K562 (cell line): Measurements from ENCODE around the gene RAB26. TPM values are rescaled to one million over a fixed set of nuclear protein-coding genes. Genes with fewer than 3 reads are reported as not detected.

ENCODE experiments used
- BRF1 ChIP-seq: IDR thresholded peaks from 3 replicates; pipeline ENCODE4 v1.6.1; 2011; ENCODE audit warnings: borderline replicate concordance, mild to moderate bottlenecking; ENCODE audit not compliant: insufficient read length; ENCODE audit errors: extremely low read depth
- ELF4 ChIP-seq: fragments of 450-650 bp; formaldehyde crosslinking; IDR thresholded peaks from 2 replicates; pipeline ENCODE4 v1.4.0; 2022; ENCODE audit warnings: missing genetic modification characterization
- ETS2 ChIP-seq: IDR thresholded peaks from 2 replicates; pipeline ENCODE4 v1.6.1; 2016; ENCODE audit warnings: borderline replicate concordance, missing genetic modification characterization, mild to moderate bottlenecking, moderate library complexity, missing compliant biosample characterization; ENCODE audit not compliant: poor library complexity, severe bottlenecking
- NFXL1 ChIP-seq: fragments of 450-650 bp; formaldehyde crosslinking; IDR thresholded peaks from 2 replicates; pipeline ENCODE4 v1.4.0; 2021; ENCODE audit warnings: mild to moderate bottlenecking
- PCBP2 ChIP-seq: fragments of 200-400 bp; formaldehyde crosslinking; IDR thresholded peaks from 2 replicates; pipeline ENCODE4 v1.6.1; 2018; ENCODE audit warnings: low read length, low read depth, mild to moderate bottlenecking, moderate library complexity; ENCODE audit not compliant: poor library complexity, severe bottlenecking
- SMAD4 ChIP-seq: fragments of 250-450 bp; sonication (Bioruptor Pico); conservative IDR thresholded peaks from 2 replicates; pipeline ENCODE4 v1.8.0; 2021; ENCODE audit warnings: inconsistent platforms, mild to moderate bottlenecking, moderate library complexity
- SMARCB1 ChIP-seq: IDR thresholded peaks from 2 replicates; pipeline ENCODE4 v1.6.1; 2011; ENCODE audit warnings: improper control_type of control experiment, low read depth; ENCODE audit not compliant: insufficient read length
- SRSF9 ChIP-seq: fragments of 200-400 bp; formaldehyde crosslinking; IDR thresholded peaks from 2 replicates; pipeline ENCODE4 v1.6.1; 2017; ENCODE audit warnings: low read depth, low read length, borderline replicate concordance
- ZNF274 ChIP-seq: IDR thresholded peaks from 2 replicates; pipeline ENCODE4 v1.6.1; 2011; ENCODE audit warnings: low read depth, mild to moderate bottlenecking, low read length, moderate library complexity, borderline replicate concordance
- ZNF311 ChIP-seq: fragments of 250-450 bp; sonication (Bioruptor Pico); IDR thresholded peaks from 2 replicates; pipeline ENCODE4 v1.4.0; 2020; ENCODE audit warnings: mild to moderate bottlenecking, moderate library complexity
- ZNF75A ChIP-seq: fragments of 450-650 bp; formaldehyde crosslinking; IDR thresholded peaks from 2 replicates; pipeline ENCODE4 v1.4.0; 2020; ENCODE audit warnings: mild to moderate bottlenecking
- ZNF778 ChIP-seq: fragments of 450-650 bp; formaldehyde crosslinking; IDR thresholded peaks from 2 replicates; pipeline ENCODE4 v1.4.0; 2020; ENCODE audit warnings: mild to moderate bottlenecking, moderate library complexity
- polyA plus RNA-seq, 8 experiments: library from polyadenylated mRNA; depleted of rRNA in 4 of 8; stranded (reverse) in 5 of 8; unstranded in 3 of 8; fragments of >200 nt; fragmentation: Nextera tagmentation in 2 of 8; fragmentation: Illumina TruSeq in 1 of 8; extraction: Ambion mirVana in 2 of 8; extraction: Trizol in 1 of 8; gene quantifications; 2 replicates each; pipeline versions ENCODE4 v1.2.1 to v1.2.3, GENCODE V29; 2011 to 2014; ENCODE audit warnings: inconsistent platforms in 1 of 8, missing spikeins in 1 of 8
- total RNA-seq, 7 experiments: library from RNA; depleted of rRNA in 6 of 7; stranded (reverse); fragments of >200 nt in 6 of 7; fragmentation: Illumina TruSeq in 2 of 7; extraction: Trizol in 2 of 7; gene quantifications; 2 replicates each; pipeline versions ENCODE4 v1.2.1 to v1.2.3, GENCODE V29; 2011 to 2021; ENCODE audit warnings: low replicate concordance in 1 of 7
- TF ChIP-seq, protein P1 (sequence below), 2 experiments: fragments of 450-650 bp in 1 of 2; sonication (generic) in 1 of 2; formaldehyde crosslinking in 1 of 2; IDR thresholded peaks; 2 replicates each; pipeline versions ENCODE4 v1.7.1 to v1.9.0; 2016 to 2022; ENCODE audit warnings: inconsistent platforms in 1 of 2, mild to moderate bottlenecking in 1 of 2, missing genetic modification reagents in 1 of 2
- TF ChIP-seq, protein P2 (sequence below): fragments of 250-450 bp; sonication (Bioruptor Pico); IDR thresholded peaks from 2 replicates; pipeline ENCODE4 v1.8.0; 2022; ENCODE audit warnings: inconsistent platforms, mild to moderate bottlenecking, moderate library complexity, borderline replicate concordance
- TF ChIP-seq, protein P3 (sequence below): fragments of 450-650 bp; formaldehyde crosslinking; IDR thresholded peaks from 2 replicates; pipeline ENCODE4 v1.4.0; 2020; ENCODE audit warnings: mild to moderate bottlenecking, moderate library complexity

The RAB26 gene
- total and polyA plus RNA-seq, 9 of the 15 experiments (the other 6 are each of a cell fraction or from before 2014, with no cell fraction given) = 0.25 to 6.1 (median 2.1) TPM

DNA sequence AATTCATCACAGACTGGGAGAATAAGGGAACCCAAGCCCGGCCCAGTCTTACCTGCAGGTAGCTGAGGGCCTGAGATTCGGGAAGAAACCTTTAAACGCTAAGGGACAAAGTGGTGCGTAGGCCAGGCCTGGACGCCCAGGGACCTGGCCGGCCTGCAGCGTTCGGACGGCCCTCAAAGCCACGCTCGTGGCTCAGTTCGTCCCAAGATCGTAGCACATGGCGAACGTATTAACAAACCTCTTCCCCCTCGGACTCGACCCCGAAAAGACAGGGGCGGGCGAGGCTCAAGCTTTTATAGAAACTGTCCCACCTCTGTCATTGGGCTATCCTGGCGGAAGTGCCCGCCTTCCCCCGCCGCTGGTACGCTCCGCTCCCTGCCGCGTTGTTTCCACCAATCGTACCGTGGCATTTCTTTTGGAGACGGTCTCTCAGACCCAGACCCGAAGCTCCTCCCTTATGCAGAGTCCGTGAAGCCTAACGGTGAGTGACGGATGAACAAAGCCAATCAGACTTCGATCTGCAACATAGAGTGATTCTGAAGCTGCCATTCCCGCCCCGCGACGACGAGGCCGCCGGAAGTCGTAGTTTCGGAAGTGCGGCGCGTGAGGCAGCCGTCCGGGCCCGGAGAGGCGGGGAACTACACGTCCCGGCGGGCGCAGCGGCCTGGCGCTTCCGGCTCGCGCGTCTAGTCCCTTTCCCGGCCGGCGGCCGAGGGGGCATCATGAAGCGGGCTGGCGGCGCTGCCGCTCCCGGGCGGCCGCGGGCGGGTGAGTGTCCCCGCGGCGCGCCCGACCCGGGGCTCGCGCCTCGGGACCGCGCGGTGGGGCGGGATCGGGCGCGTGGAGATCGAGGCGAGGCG, 6.9 kb downstream of the RAB26 start, which contains the start of gene TRAF7 (continued):
- TF ChIP-seq, protein P1, sequence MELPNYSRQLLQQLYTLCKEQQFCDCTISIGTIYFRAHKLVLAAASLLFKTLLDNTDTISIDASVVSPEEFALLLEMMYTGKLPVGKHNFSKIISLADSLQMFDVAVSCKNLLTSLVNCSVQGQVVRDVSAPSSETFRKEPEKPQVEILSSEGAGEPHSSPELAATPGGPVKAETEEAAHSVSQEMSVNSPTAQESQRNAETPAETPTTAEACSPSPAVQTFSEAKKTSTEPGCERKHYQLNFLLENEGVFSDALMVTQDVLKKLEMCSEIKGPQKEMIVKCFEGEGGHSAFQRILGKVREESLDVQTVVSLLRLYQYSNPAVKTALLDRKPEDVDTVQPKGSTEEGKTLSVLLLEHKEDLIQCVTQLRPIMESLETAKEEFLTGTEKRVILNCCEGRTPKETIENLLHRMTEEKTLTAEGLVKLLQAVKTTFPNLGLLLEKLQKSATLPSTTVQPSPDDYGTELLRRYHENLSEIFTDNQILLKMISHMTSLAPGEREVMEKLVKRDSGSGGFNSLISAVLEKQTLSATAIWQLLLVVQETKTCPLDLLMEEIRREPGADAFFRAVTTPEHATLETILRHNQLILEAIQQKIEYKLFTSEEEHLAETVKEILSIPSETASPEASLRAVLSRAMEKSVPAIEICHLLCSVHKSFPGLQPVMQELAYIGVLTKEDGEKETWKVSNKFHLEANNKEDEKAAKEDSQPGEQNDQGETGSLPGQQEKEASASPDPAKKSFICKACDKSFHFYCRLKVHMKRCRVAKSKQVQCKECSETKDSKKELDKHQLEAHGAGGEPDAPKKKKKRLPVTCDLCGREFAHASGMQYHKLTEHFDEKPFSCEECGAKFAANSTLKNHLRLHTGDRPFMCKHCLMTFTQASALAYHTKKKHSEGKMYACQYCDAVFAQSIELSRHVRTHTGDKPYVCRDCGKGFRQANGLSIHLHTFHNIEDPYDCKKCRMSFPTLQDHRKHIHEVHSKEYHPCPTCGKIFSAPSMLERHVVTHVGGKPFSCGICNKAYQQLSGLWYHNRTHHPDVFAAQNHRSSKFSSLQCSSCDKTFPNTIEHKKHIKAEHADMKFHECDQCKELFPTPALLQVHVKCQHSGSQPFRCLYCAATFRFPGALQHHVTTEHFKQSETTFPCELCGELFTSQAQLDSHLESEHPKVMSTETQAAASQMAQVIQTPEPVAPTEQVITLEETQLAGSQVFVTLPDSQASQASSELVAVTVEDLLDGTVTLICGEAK (IDR thresholded peaks at IDR 0.05) = peak; percentile 95
- TF ChIP-seq, protein P1 (CRISPR knock-in tag; IDR thresholded peaks at IDR 0.05) = no peak
- TF ChIP-seq, protein P2, sequence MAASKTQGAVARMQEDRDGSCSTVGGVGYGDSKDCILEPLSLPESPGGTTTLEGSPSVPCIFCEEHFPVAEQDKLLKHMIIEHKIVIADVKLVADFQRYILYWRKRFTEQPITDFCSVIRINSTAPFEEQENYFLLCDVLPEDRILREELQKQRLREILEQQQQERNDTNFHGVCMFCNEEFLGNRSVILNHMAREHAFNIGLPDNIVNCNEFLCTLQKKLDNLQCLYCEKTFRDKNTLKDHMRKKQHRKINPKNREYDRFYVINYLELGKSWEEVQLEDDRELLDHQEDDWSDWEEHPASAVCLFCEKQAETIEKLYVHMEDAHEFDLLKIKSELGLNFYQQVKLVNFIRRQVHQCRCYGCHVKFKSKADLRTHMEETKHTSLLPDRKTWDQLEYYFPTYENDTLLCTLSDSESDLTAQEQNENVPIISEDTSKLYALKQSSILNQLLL (CRISPR knock-in tag) = no peak
- TF ChIP-seq, protein P3, sequence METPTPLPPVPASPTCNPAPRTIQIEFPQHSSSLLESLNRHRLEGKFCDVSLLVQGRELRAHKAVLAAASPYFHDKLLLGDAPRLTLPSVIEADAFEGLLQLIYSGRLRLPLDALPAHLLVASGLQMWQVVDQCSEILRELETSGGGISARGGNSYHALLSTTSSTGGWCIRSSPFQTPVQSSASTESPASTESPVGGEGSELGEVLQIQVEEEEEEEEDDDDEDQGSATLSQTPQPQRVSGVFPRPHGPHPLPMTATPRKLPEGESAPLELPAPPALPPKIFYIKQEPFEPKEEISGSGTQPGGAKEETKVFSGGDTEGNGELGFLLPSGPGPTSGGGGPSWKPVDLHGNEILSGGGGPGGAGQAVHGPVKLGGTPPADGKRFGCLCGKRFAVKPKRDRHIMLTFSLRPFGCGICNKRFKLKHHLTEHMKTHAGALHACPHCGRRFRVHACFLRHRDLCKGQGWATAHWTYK (CRISPR knock-in tag) = peak; percentile 59
- peak; percentile 91 for TF ChIP-seq ELF4
- TF ChIP-seq PCBP2 = no peak
- TF ChIP-seq ZNF778 (CRISPR knock-in tag) = no peak
- TF ChIP-seq ZNF75A = no peak
- TF ChIP-seq SMAD4 (CRISPR knock-in tag) = peak; percentile 14; the same call in 1 of the 2 replicates
- TF ChIP-seq BRF1 = no peak
- no peak for TF ChIP-seq ETS2
- TF ChIP-seq NFXL1 (CRISPR knock-in tag) = peak; percentile 5; the same call in 1 of the 2 replicates
- no peak for TF ChIP-seq ZNF274
- no peak for TF ChIP-seq ZNF311 (CRISPR knock-in tag)
- TF ChIP-seq SRSF9 = no peak
- no peak for TF ChIP-seq SMARCB1
